HT1080 (cell line): Measurements from ENCODE around the gene OTOA. TPM values are rescaled to one million over a fixed set of nuclear protein-coding genes. Genes with fewer than 3 reads are reported as not detected.

ENCODE experiments used
- small RNA-seq: library from RNA; depleted of rRNA; stranded (forward); fragments of <200 nt; gene quantifications from one replicate; pipeline ENCODE3, GENCODE V24; 2014
- total RNA-seq: library from RNA; depleted of rRNA; stranded (reverse); fragments of >200 nt; shearing (Covaris generic); gene quantifications from 2 replicates; pipeline ENCODE4 v1.2.3, GENCODE V29; 2014; rRNA removed

The OTOA gene
- total RNA-seq, 1 experiment from 2014 or later, result 0.11 TPM

Small RNA genes within 50 kb of the gene (small RNA-seq; reads per million reads assigned to genes)
- gene RNU6-1005P (0.27 reads per million, percentile 24 among the genes with 10 or more reads in this experiment), gene RNU6-196P (not detected)

Other genes starting within 250 kb of the OTOA start
- 135 and 142 TPM in 2 replicates for gene METTL9, start 64.4 kb upstream of the OTOA start, total RNA-seq
- gene IGSF6, start 11.4 kb upstream of the OTOA start, total RNA-seq, result not detected in 2 replicates
- 6.6 and 9.7 TPM in 2 replicates for gene NPIPB4, start 193.8 kb downstream of the OTOA start, total RNA-seq